ENCODE measurements around the gene CKS1B. TPM values are rescaled to one million over a fixed set of nuclear protein-coding genes. Genes with fewer than 3 reads are reported as not detected.
A peak's percentile ranks its signal among the peaks of the same experiment; 100 is the strongest.
"Not testable (repeated sequence)": the region's sequence is repeated elsewhere in the genome, so short reads cannot be mapped to it uniquely, and the experiment has no call there.

Gene CKS1B
- polyA plus RNA-seq, 2 of the 4 experiments (the other 2 are of a cell fraction): 356 to 725 TPM

DNA sequence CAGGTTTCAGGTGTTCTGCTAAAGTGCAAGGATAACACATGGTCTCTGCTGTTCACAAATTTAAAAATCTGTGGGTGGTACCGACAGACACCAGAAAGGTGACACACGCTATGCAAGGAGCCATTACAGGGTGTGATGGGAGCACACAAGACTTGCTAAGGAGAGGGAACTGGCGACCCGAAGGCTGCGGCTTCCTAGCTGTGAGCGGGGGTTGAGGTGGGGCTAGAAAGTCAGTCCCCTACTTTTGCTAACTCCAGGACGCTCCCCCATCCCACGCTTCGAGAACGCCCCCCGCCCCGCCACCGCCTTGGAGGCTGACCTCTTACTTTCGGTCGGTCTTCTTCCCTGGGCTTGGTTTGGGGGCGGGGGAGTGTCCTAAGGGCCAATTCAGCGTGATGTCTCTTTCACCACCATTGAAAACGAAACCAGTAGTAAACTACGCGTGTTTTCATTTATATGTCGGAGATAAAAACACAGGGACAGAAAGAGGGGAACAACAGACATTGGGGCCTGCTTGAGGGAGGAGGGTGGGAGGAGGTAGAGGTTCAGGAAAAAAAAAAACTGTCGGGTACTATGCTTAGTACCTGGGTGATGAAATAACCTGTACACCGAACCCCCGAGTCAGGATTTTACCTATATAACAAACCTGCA is 1.1 kb downstream of the CKS1B start:
- no peak for FAIRE-seq
- ChIA-PET CTCF (interaction anchor here (1.0 kb wide), 1 partner anchor 109 kb away, joined by 3 read pairs; no protein-coding TSS in a partner anchor), POLR2A (interaction anchor here (1.1 to 6.3 kb wide), 3 partner anchors 8 to 160 kb away, joined by 3 to 91 read pairs (median 41); partner anchors contain the start of genes FLAD1, LENEP and SLC50A1)
- Histone ChIP-seq H3K4me1 (peaks cover 37% of the 10 kb centered on the region), H3K4me2 (peak overlapping the region; percentile 72), H3K9me3 (no peaks in the 10 kb centered on the region), H3K27ac (peak overlapping the region; percentile 79 to 98), H3K4me3 (peak overlapping the region; percentile 52)
- ATAC-seq: no peak
- TF ChIP-seq POLR2A (IDR thresholded peaks at IDR 0.05; ENCODE audit: low read length): peak; percentile 29
- TF ChIP-seq JUN (IDR thresholded peaks at IDR 0.05): peak in 1 of 2 experiments; percentile 14; a peak in 1 of 5 replicates
- 0 out of 3 replicates have a peak, but pooled peaks have one; percentile 14 for TF ChIP-seq SMC3 (IDR thresholded peaks at IDR 0.05)
- TF ChIP-seq EP300 (IDR thresholded peaks at IDR 0.05): no peak
- under 1% methylated on average over 21 of the region's 24 CpGs for WGBS (ENCODE audit: missing lambda C conversion rate)
- peak in 1 of 2 experiments; percentile 47 for DNase-seq (ENCODE audit: low read depth in 1 of 2, low spot score in 1 of 2)

DNA sequence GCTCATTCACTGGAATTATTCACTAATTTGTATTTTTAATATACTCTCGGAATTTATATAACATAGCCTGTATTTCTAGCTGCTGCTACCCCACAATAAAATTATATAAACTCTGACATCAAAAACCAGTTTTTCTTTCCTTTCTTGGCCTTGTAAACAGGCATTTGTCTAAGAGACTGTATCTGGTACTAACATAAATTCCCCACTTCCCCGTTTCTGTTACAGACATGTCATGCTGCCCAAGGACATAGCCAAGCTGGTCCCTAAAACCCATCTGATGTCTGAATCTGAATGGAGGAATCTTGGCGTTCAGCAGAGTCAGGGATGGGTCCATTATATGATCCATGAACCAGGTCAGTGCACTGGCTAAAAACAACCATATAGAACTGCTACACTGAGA is 3.3 kb downstream of the CKS1B start:
- not testable (repeated sequence) for H3K9me3 ChIP-seq; ATAC-seq; H3K4me3 ChIP-seq; DNase-seq (ENCODE audit: low read depth in 1 of 2, low spot score in 1 of 2); FAIRE-seq
- 69% methylated on average over 3 of the region's 3 CpGs for WGBS (ENCODE audit: missing lambda C conversion rate)
- H3K27ac ChIP-seq: peak overlapping the region in 1 of 2 experiments; percentile 98; a peak in 2 of 6 replicates
- ChIA-PET CTCF (interaction anchor here (1.3 kb wide), 1 partner anchor 114 kb away, joined by 4 read pairs; no protein-coding TSS in a partner anchor), POLR2A (interaction anchor here (0.6 kb wide), 1 partner anchor 35 kb away, joined by 12 read pairs; no protein-coding TSS in a partner anchor)
- H3K4me2 ChIP-seq: 0 out of 3 replicates have a peak overlapping the region, but pooled peaks have one; percentile 72
- H3K4me1 ChIP-seq: peaks cover 28% of the 10 kb centered on the region

DNA sequence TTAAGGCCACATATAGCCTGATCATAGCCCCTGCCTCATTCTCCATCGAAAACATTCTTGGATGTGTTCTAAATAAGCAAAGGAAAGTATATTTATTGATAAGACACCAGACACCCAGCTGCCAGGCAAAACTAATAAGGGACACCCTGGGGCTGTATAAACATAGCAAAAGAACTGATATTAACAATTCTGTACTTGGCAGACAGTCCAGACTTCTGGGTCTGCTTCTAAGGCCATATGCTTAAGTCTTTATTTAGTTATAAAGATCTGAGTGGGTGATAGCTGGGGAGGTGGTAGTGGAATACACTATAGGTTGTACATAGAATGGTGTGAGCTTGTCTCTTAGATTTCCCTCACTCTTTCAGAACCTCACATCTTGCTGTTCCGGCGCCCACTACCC is 3.9 kb downstream of the CKS1B start:
- H3K4me1 ChIP-seq: peaks cover 25% of the 10 kb centered on the region
- no peak overlapping the region for H3K4me2 ChIP-seq
- H3K9me3 ChIP-seq: no peaks in the 10 kb centered on the region
- DNase-seq (ENCODE audit: low read depth in 1 of 2, low spot score in 1 of 2) (no peak), ATAC-seq (no peak), FAIRE-seq (no peak)
- no peak overlapping the region for H3K27ac ChIP-seq
- 95% methylated on average over 3 of the region's 3 CpGs for WGBS (ENCODE audit: missing lambda C conversion rate)
- ChIA-PET CTCF (interaction anchor here (1.3 kb wide), 1 partner anchor 113 kb away, joined by 4 read pairs; no protein-coding TSS in a partner anchor), POLR2A (no interaction called here)
- no peak overlapping the region for H3K4me3 ChIP-seq
- TF ChIP-seq, protein P1, sequence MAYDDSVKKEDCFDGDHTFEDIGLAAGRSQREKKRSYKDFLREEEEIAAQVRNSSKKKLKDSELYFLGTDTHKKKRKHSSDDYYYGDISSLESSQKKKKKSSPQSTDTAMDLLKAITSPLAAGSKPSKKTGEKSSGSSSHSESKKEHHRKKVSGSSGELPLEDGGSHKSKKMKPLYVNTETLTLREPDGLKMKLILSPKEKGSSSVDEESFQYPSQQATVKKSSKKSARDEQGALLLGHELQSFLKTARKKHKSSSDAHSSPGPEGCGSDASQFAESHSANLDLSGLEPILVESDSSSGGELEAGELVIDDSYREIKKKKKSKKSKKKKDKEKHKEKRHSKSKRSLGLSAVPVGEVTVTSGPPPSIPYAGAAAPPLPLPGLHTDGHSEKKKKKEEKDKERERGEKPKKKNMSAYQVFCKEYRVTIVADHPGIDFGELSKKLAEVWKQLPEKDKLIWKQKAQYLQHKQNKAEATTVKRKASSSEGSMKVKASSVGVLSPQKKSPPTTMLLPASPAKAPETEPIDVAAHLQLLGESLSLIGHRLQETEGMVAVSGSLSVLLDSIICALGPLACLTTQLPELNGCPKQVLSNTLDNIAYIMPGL (CRISPR knock-in tag; IDR thresholded peaks at IDR 0.05; ENCODE audit: borderline replicate concordance): no peak
- no peak for TF ChIP-seq MAFK (IDR thresholded peaks at IDR 0.05; ENCODE audit: partially characterized antibody)
- TF ChIP-seq, protein P2, sequence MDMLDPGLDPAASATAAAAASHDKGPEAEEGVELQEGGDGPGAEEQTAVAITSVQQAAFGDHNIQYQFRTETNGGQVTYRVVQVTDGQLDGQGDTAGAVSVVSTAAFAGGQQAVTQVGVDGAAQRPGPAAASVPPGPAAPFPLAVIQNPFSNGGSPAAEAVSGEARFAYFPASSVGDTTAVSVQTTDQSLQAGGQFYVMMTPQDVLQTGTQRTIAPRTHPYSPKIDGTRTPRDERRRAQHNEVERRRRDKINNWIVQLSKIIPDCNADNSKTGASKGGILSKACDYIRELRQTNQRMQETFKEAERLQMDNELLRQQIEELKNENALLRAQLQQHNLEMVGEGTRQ (IDR thresholded peaks at IDR 0.05): no peak

DNA sequence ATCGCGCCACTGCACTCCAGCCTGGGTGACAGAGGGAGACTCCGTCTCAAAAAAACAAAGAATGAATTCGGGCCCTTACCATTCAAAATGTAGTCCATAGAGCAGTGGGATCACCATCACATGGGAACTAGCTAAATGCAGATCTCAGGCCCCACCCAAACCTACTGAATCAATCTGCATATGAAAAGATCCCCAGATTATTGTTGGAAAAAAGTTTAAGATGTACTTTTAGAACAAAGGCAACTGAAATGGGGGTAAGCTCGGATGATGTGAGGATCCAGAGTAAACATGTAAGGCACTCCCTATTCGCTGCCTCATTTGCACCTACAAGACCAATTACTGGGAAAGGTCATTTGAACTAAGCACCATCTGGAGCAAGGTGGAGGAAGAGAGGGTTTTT is 7.9 kb downstream of the CKS1B start:
- FAIRE-seq: no peak
- TF ChIP-seq FOSL2 (IDR thresholded peaks at IDR 0.05) (no peak), FOSL2 (CRISPR knock-in tag; IDR thresholded peaks at IDR 0.05) (no peak), ZC3H11A (IDR thresholded peaks at IDR 0.05) (no peak), RAD21 (conservative IDR thresholded peaks at IDR 0.05 in 1 of 2, IDR thresholded peaks at IDR 0.05 in 1 of 2) (no peak), FOXS1 (CRISPR knock-in tag; IDR thresholded peaks at IDR 0.05) (no peak), NPAS2 (CRISPR knock-in tag; IDR thresholded peaks at IDR 0.05; ENCODE audit: borderline replicate concordance) (no peak), JUNB (IDR thresholded peaks at IDR 0.05) (no peak), KDM5A (IDR thresholded peaks at IDR 0.05) (no peak), HEYL (CRISPR knock-in tag; IDR thresholded peaks at IDR 0.05) (no peak), ZNF302 (CRISPR knock-in tag; IDR thresholded peaks at IDR 0.05) (no peak), NFE2L2 (conservative IDR thresholded peaks at IDR 0.05; ENCODE audit: low read length) (no peak), HDAC2 (IDR thresholded peaks at IDR 0.05) (no peak)
- TF ChIP-seq, protein P3, sequence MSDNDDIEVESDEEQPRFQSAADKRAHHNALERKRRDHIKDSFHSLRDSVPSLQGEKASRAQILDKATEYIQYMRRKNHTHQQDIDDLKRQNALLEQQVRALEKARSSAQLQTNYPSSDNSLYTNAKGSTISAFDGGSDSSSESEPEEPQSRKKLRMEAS (IDR thresholded peaks at IDR 0.05): no peak
- TF ChIP-seq, protein P4, sequence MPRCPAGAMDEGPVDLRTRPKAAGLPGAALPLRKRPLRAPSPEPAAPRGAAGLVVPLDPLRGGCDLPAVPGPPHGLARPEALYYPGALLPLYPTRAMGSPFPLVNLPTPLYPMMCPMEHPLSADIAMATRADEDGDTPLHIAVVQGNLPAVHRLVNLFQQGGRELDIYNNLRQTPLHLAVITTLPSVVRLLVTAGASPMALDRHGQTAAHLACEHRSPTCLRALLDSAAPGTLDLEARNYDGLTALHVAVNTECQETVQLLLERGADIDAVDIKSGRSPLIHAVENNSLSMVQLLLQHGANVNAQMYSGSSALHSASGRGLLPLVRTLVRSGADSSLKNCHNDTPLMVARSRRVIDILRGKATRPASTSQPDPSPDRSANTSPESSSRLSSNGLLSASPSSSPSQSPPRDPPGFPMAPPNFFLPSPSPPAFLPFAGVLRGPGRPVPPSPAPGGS (IDR thresholded peaks at IDR 0.05): no peak; the same call in 2 of the 3 replicates
- Histone ChIP-seq H3K4me3 (peak overlapping the region; percentile 38), H3K9me3 (no peaks in the 10 kb centered on the region), H3K4me1 (peaks cover 25% of the 10 kb centered on the region), H3K4me2 (peak overlapping the region; percentile 89), H3K27ac (peak overlapping the region; percentile 62 to 79)
- DNase-seq (ENCODE audit: low read depth in 1 of 2, low spot score in 1 of 2): no peak
- ATAC-seq: no peak
- ChIA-PET CTCF (interaction anchor here (0.6 to 0.7 kb wide), 2 partner anchors 133 to 429 kb away, joined by 3 read pairs; no protein-coding TSS in a partner anchor), POLR2A (interaction anchor here (1.3 to 2.8 kb wide), 2 partner anchors 8 to 19 kb away, joined by 6 to 41 read pairs; partner anchors contain the start of gene CKS1B)
- WGBS (ENCODE audit: missing lambda C conversion rate): 78% methylated on average over 6 of the region's 6 CpGs
